GM21367 (cell line): ENCODE measurements around the gene ABHD6.
A peak's percentile ranks its signal among the peaks of the same experiment; 100 is the strongest.
"Not testable (repeated sequence)": the region's sequence is repeated elsewhere in the genome, so short reads cannot be mapped to it uniquely, and the experiment has no call there.

ENCODE experiments used
- ATAC-seq: cut with Tn5 transposase; IDR thresholded peaks from one replicate; pipeline ENCODE4 v1.9.1; 2021; ENCODE audit not compliant: unreplicated experiment

The ABHD6 gene

GRCh38 chr3:58271901-58272501 lies 34.4 kb downstream of the ABHD6 start:
- no peak for ATAC-seq

GRCh38 chr3:58272891-58273290 lies 35.3 kb downstream of the ABHD6 start:
- no peak for ATAC-seq

GRCh38 chr3:58273362-58273761 lies 35.8 kb downstream of the ABHD6 start:
- ATAC-seq: not testable (repeated sequence)

- ATAC-seq: no peak
Observed at GRCh38 chr3:58274027-58274614, 36.5 kb downstream of the ABHD6 start.

GRCh38 chr3:58281069-58281468 lies 43.5 kb downstream of the ABHD6 start:
- no peak for ATAC-seq

GRCh38 chr3:58285334-58285733 lies 47.7 kb downstream of the ABHD6 start:
- no peak for ATAC-seq

GRCh38 chr3:58287354-58287753 lies 49.8 kb downstream of the ABHD6 start:
- ATAC-seq: no peak

GRCh38 chr3:58288011-58288728 lies 50.6 kb downstream of the ABHD6 start:
- ATAC-seq: no peak

GRCh38 chr3:58288964-58289613 lies 51.5 kb downstream of the ABHD6 start:
- not testable (repeated sequence) for ATAC-seq

GRCh38 chr3:58290446-58290845 lies 52.9 kb downstream of the ABHD6 start:
- not testable (repeated sequence) for ATAC-seq

- ATAC-seq: no peak
Observed at GRCh38 chr3:58291671-58292338, 54.2 kb downstream of the ABHD6 start.

GRCh38 chr3:58292866-58293265 lies 55.3 kb downstream of the ABHD6 start:
- no peak for ATAC-seq

- ATAC-seq: no peak
Observed at GRCh38 chr3:58293516-58293915, 55.9 kb downstream of the ABHD6 start.

- ATAC-seq: no peak
Observed at GRCh38 chr3:58296269-58296668, 58.7 kb downstream of the ABHD6 start.

GRCh38 chr3:58296843-58297242 lies 59.3 kb downstream of the ABHD6 start:
- ATAC-seq: no peak

GRCh38 chr3:58298190-58298589 lies 60.6 kb downstream of the ABHD6 start:
- no peak for ATAC-seq

GRCh38 chr3:58299075-58299474 lies 61.5 kb downstream of the ABHD6 start:
- ATAC-seq: no peak

GRCh38 chr3:58299839-58300516 lies 62.4 kb downstream of the ABHD6 start:
- no peak for ATAC-seq

- ATAC-seq: peak; percentile 85
Observed at GRCh38 chr3:58305882-58306711, 68.5 kb downstream of the ABHD6 start, which contains the start of the genes HTD2 and RPP14. HTD2 (plus strand) TSS chr3:58306520; CDS start chr3:58317614, 11,094 bp downstream. RPP14 (plus strand) TSS chr3:58306245; CDS start chr3:58310330, 4,085 bp downstream.
